Tibial artery (tissue), 4 donors: Measurements from ENCODE around the gene GNG8.

Source experiments
- DNase-seq, 2 donors: peaks; one replicate each; pipeline ENCODE4 v3.0.0-alpha.2; 2019
- H3K27ac ChIP-seq, 2 donors: fragments of 200-600 bp; sonication (generic) in 1 of 2; 1 replicate in 1 of 2; 2 replicates in 1 of 2; pipeline ENCODE4 v1.5.1; 2018 to 2019; ENCODE audit warnings: mild to moderate bottlenecking in 1 of 2
- H3K27me3 ChIP-seq, 2 donors: fragments of 200-600 bp; sonication (generic) in 1 of 2; one replicate each; pipeline versions ENCODE4 v1.5.1 to v1.6.0; 2016 to 2019
- H3K36me3 ChIP-seq, 3 donors: fragments of 200-600 bp; sonication (generic) in 2 of 3; one replicate each; pipeline ENCODE4 v1.5.1; 2016 to 2019; ENCODE audit warnings: mild to moderate bottlenecking in 2 of 3
- H3K4me1 ChIP-seq, 4 donors: fragments of 200-600 bp; sonication (generic) in 2 of 4; 1 replicate in 3 of 4; 2 replicates in 1 of 4; pipeline ENCODE4 v1.5.1; 2016 to 2019
- H3K4me3 ChIP-seq, 2 donors: fragments of 200-600 bp; sonication (generic) in 1 of 2; 1 replicate in 1 of 2; 2 replicates in 1 of 2; pipeline ENCODE4 v1.5.1; 2018 to 2019; ENCODE audit warnings: mild to moderate bottlenecking in 2 of 2
- H3K9me3 ChIP-seq, 3 donors: fragments of 200-600 bp; sonication (generic) in 1 of 3; one replicate each; pipeline ENCODE4 v1.5.1; 2016 to 2019
- CTCF ChIP-seq, 2 experiments: fragments of 200-600 bp in 1 of 2; fragments of 450-650 bp in 1 of 2; IDR thresholded peaks; one replicate each; pipeline ENCODE4 v1.5.1; 2017 to 2019; ENCODE audit warnings: antibody characterized with exemption in 2 of 2, mild to moderate bottlenecking in 1 of 2, moderate library complexity in 1 of 2
- intact Hi-C: fragments of 100-400 bp; cut with DNase I; formaldehyde crosslinking; loops from one replicate; pipeline ENCODE4 v1.15.0; 2023; ENCODE audit warnings: low total_unique reads

The GNG8 gene

GRCh38 chr19:46602392-46603194 lies 33.4 kb downstream of the GNG8 start:
- Histone ChIP-seq H3K4me1 (peaks cover 0 to 57% (median 47%) of the 10 kb centered on the region in 4 donors), H3K36me3 (peaks cover 11 to 21% (median 12%) of the 10 kb centered on the region in 3 donors), H3K27me3 (no peaks in the 10 kb centered on the region), H3K9me3 (peaks cover 0 to 2% (median 0%) of the 10 kb centered on the region in 3 donors), H3K4me3 (peak overlapping the region; percentile 99 to 100), H3K27ac (peak overlapping the region; percentile 99 to 100)
- intact Hi-C loops: no loop called here
- DNase-seq: peak in 1 of 2 donors; percentile 73
- TF ChIP-seq CTCF (IDR thresholded peaks at IDR 0.05): no peak

- no peak for TF ChIP-seq CTCF (IDR thresholded peaks at IDR 0.05)
- no peak for DNase-seq
- peak within 1 kb of the TSS; percentile 99 to 100 for H3K27ac ChIP-seq
- intact Hi-C loops: no loop called here
- H3K4me1 ChIP-seq: peaks cover 0 to 50% (median 43%) of the 10 kb centered on the region in 4 donors
- peaks cover 0 to 2% (median 0%) of the 10 kb centered on the region in 3 donors for H3K9me3 ChIP-seq
- H3K36me3 ChIP-seq: peaks cover 1 to 10% (median 6%) of the 10 kb centered on the region in 3 donors
- H3K27me3 ChIP-seq: no peaks in the 10 kb centered on the region
- H3K4me3 ChIP-seq: peak within 1 kb of the TSS; percentile 99 to 100
These were observed 34.4 kb downstream of the GNG8 start, which contains the start of gene CALM3 for GRCh38 chr19:46601318-46602224. TSS of gene CALM3 (plus strand) at chr19:46601330. CDS start at chr19:46601435, 105 bp downstream.

- Histone ChIP-seq H3K4me1 (peaks cover 0 to 45% (median 35%) of the 10 kb centered on the region in 4 donors), H3K4me3 (peak overlapping the region; percentile 99 to 100), H3K27ac (peak overlapping the region; percentile 99 to 100), H3K9me3 (peaks cover 0 to 2% (median 0%) of the 10 kb centered on the region in 3 donors), H3K27me3 (no peaks in the 10 kb centered on the region), H3K36me3 (peaks cover 0 to 1% (median 0%) of the 10 kb centered on the region in 3 donors)
- intact Hi-C loops: no loop called here
- DNase-seq: peak; percentile 97 to 99
- peak in 1 of 2 experiments; percentile 20 for TF ChIP-seq CTCF (IDR thresholded peaks at IDR 0.05)
These were observed 35.4 kb downstream of the GNG8 start for GRCh38 chr19:46600384-46601317.

GRCh38 chr19:46599716-46600373 lies 36.2 kb downstream of the GNG8 start:
- no peak for TF ChIP-seq CTCF (IDR thresholded peaks at IDR 0.05)
- H3K9me3 ChIP-seq: peaks cover 0 to 2% (median 0%) of the 10 kb centered on the region in 3 donors
- H3K36me3 ChIP-seq: no peaks in the 10 kb centered on the region
- H3K4me1 ChIP-seq: peaks cover 0 to 37% (median 27%) of the 10 kb centered on the region in 4 donors
- peak overlapping the region; percentile 99 to 100 for H3K27ac ChIP-seq
- no peaks in the 10 kb centered on the region for H3K27me3 ChIP-seq
- H3K4me3 ChIP-seq: peak overlapping the region; percentile 99 to 100
- DNase-seq: no peak
- intact Hi-C loops: no loop called here
